Adrenal gland (tissue), 12 donors: ENCODE results near the gene KRTAP5-4. TPM values are rescaled to one million over a fixed set of nuclear protein-coding genes. Genes with fewer than 3 reads are reported as not detected.

ENCODE experiments used
- DNase-seq, 7 donors: peaks; one replicate each; pipeline ENCODE4 v3.0.0-alpha.2; 2019 to 2020
- H3K27ac ChIP-seq, 5 donors: fragments of 200-600 bp; sonication (generic) in 4 of 5; 1 replicate in 3 of 5; 2 replicates in 2 of 5; pipeline versions ENCODE4 v1.5.1 to v1.8.0; 2016 to 2020; ENCODE audit warnings: mild to moderate bottlenecking in 1 of 5
- H3K27me3 ChIP-seq: fragments of 200-600 bp; 2 replicates; pipeline ENCODE4 v1.8.0; 2021
- H3K36me3 ChIP-seq, 2 donors: fragments of 200-600 bp; replicated peaks in 1 of 2; 1 replicate in 1 of 2; 2 replicates in 1 of 2; pipeline versions ENCODE4 v1.5.1 to v1.8.0; 2018 to 2022
- H3K4me1 ChIP-seq, 2 donors: fragments of 200-600 bp; replicated peaks in 1 of 2; 1 replicate in 1 of 2; 2 replicates in 1 of 2; pipeline versions ENCODE4 v1.5.1 to v1.8.0; 2018 to 2021
- H3K4me3 ChIP-seq, 4 donors: fragments of 200-600 bp; sonication (generic) in 3 of 4; one replicate each; pipeline ENCODE4 v1.5.1; 2016 to 2018
- H3K9me3 ChIP-seq, 3 donors: fragments of 200-600 bp; sonication (generic) in 1 of 3; replicated peaks in 1 of 3; 1 replicate in 2 of 3; 2 replicates in 1 of 3; pipeline versions ENCODE4 v1.5.1 to v1.8.0; 2016 to 2021
- POLR2A ChIP-seq, 2 donors: fragments of 450-650 bp; IDR thresholded peaks; one replicate each; pipeline ENCODE4 v1.6.1; 2017; ENCODE audit warnings: antibody characterized with exemption in 2 of 2, mild to moderate bottlenecking in 2 of 2, moderate library complexity in 1 of 2
- WGBS, 4 donors: extraction: QIAGEN DNeasy Blood & Tissue Kit in 2 of 4; methylation state at CpG; one replicate each; pipeline versions ENCODE4 v1.1.5 to v1.1.7; 2013 to 2017; 5-methylcytosine and 5-hydroxymethylcytosine counted together
- intact Hi-C, 2 donors: fragments of 100-400 bp; cut with DNase I; formaldehyde crosslinking; loops; one replicate each; pipeline versions ENCODE4 v1.14.1 to v1.15.0; 2022 to 2023
- polyA plus RNA-seq, 3 donors: library from polyadenylated mRNA; stranded (reverse); fragments of 200-250 nt in 2 of 3; fragments of 350-450 nt in 1 of 3; fragmentation: Illumina TruSeq in 1 of 3; extraction: RNeasy Lipid Tissue Mini Kit (QIAGEN cat#74804) in 1 of 3; gene quantifications; one replicate each; pipeline ENCODE4 v1.2.3, GENCODE V29; 2013 to 2014
- total RNA-seq, 9 donors: library from RNA; depleted of rRNA in 4 of 9; stranded (reverse); fragments of >200 nt in 4 of 9; fragments of 120-200 nt in 1 of 9; fragmentation: NEBNext Ultra II Directional in 1 of 9; extraction: Animal tissue kit (Norgen Biotek cat#: 25700) in 1 of 9; gene quantifications; one replicate each; pipeline versions ENCODE4 v1.1.0 to v1.2.4, GENCODE V29; 2013 to 2023
- TF ChIP-seq, protein P1 (sequence below), 6 experiments: fragments of 450-650 bp in 4 of 6; fragments of 200-600 bp in 2 of 6; sonication (generic) in 1 of 6; IDR thresholded peaks; 1 replicate in 5 of 6; 2 replicates in 1 of 6; pipeline versions ENCODE4 v1.5.1 to v1.8.0; 2016 to 2021; ENCODE audit warnings: antibody characterized with exemption in 6 of 6, mild to moderate bottlenecking in 2 of 6, moderate library complexity in 1 of 6
- donor health status: healthy with polysubstance abuse.
- donor health status: Bipolar disorder and iron deficiency.
- donor health status: DM: yes; HTN: yes; CAD: no.
- donor health status: DM: no; HTN: no; CAD: no.
- donor health status: DM: no; HTN: no; CAD: no.
- donor health status: DM: yes; HTN: yes; CAD: no.

KRTAP5-4 gene
- total and polyA plus RNA-seq, 12 donors: not detected

DNA sequence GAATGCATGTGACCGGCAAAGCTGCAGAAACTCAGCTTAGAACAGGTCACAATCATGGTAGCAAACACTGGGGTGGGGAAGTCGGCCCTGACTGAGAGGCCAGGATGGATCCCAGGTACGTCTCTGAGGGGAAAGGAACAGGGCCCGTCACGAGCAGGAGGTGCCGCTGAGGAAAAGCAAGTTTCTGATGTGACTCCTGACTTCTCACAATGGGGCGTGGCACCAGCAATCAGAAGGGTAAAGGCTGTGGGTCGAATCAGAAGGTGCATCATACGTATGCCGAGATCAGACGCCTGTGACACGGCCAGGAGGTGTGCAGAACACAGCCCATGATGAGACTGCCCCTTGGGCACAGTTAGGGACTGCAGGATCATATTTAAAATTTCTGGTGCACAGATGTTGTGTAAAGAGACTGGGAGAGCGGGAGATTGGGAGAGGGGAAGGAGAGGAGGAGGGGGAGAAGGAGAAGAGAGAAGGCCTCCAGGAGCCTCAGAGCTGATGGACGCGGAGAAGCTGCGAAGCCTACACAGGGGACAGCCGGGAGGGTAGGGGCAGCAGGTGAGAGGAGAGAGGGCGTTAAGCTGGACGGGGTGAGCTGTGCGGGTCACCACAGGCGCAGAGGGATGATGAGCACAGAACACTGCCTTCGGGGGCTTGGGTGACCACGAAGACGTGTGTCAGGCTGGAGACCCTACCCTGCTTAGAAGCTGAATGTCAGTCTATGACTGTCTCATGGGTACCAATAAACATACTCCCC is 38.4 kb upstream of the KRTAP5-4 start:
- Histone ChIP-seq H3K4me1 (no peaks in the 10 kb centered on the region), H3K36me3 (no peaks in the 10 kb centered on the region), H3K27ac (no peak overlapping the region), H3K9me3 (no peaks in the 10 kb centered on the region), H3K27me3 (peaks cover 1% of the 10 kb centered on the region), H3K4me3 (no peak overlapping the region)
- no peak for TF ChIP-seq POLR2A (IDR thresholded peaks at IDR 0.05)
- DNase-seq: peak in 1 of 7 donors; percentile 23
- 74 to 85% (median 82%) methylated on average over 23 to 24 of the region's 24 CpGs for WGBS, 4 donors
- intact Hi-C loops: no loop called here

GRCh38 chr11:1659506-1659905 is 37.6 kb upstream of the KRTAP5-4 start:
- no peak overlapping the region for H3K4me3 ChIP-seq
- peaks cover 0 to 4% of the 10 kb centered on the region in 2 donors for H3K4me1 ChIP-seq
- TF ChIP-seq POLR2A (IDR thresholded peaks at IDR 0.05): no peak
- TF ChIP-seq, protein P1, sequence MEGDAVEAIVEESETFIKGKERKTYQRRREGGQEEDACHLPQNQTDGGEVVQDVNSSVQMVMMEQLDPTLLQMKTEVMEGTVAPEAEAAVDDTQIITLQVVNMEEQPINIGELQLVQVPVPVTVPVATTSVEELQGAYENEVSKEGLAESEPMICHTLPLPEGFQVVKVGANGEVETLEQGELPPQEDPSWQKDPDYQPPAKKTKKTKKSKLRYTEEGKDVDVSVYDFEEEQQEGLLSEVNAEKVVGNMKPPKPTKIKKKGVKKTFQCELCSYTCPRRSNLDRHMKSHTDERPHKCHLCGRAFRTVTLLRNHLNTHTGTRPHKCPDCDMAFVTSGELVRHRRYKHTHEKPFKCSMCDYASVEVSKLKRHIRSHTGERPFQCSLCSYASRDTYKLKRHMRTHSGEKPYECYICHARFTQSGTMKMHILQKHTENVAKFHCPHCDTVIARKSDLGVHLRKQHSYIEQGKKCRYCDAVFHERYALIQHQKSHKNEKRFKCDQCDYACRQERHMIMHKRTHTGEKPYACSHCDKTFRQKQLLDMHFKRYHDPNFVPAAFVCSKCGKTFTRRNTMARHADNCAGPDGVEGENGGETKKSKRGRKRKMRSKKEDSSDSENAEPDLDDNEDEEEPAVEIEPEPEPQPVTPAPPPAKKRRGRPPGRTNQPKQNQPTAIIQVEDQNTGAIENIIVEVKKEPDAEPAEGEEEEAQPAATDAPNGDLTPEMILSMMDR (IDR thresholded peaks at IDR 0.05): no peak
- no peaks in the 10 kb centered on the region for H3K36me3 ChIP-seq
- intact Hi-C loops: no loop called here
- H3K9me3 ChIP-seq: no peaks in the 10 kb centered on the region
- WGBS, 4 donors: 67 to 83% (median 77%) methylated on average over 12 to 14 of the region's 14 CpGs
- DNase-seq: peak in 1 of 7 donors; percentile 17
- no peak overlapping the region for H3K27ac ChIP-seq
- H3K27me3 ChIP-seq: peaks cover 5% of the 10 kb centered on the region

DNA sequence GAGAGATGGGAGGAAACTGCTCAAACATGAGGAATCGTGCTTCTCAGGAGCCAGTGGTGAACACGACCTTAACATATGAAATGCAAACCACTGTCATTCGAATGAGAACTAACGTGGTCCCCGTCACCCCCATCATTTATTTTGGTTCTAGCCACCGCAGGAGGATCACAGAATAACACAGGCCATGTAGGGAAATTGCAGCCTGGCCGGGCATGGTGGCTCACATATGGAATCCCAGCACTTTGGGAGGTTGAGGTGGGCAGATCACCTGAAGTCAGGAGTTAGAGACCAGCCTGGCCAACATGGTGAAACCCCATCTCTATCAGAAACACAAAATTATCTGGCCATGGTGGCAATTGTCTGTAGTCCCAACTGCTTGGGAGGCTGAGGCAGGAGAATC is 34.7 kb upstream of the KRTAP5-4 start:
- Histone ChIP-seq H3K9me3 (no peaks in the 10 kb centered on the region), H3K4me3 (no peak overlapping the region), H3K36me3 (no peaks in the 10 kb centered on the region), H3K27me3 (peaks cover 5% of the 10 kb centered on the region), H3K27ac (no peak overlapping the region), H3K4me1 (peaks cover 0 to 15% of the 10 kb centered on the region in 2 donors)
- 69 to 82% (median 76%) methylated on average over 6 to 7 of the region's 7 CpGs for WGBS, 4 donors
- intact Hi-C loops: no loop called here
- DNase-seq: peak in 1 of 7 donors; percentile 35
- TF ChIP-seq POLR2A (IDR thresholded peaks at IDR 0.05): no peak
- TF ChIP-seq, protein P1 (IDR thresholded peaks at IDR 0.05): no peak

GRCh38 chr11:1656061-1656441 is 34.1 kb upstream of the KRTAP5-4 start:
- Histone ChIP-seq H3K9me3 (no peaks in the 10 kb centered on the region), H3K4me3 (no peak overlapping the region), H3K36me3 (no peaks in the 10 kb centered on the region), H3K4me1 (peaks cover 0 to 15% of the 10 kb centered on the region in 2 donors), H3K27me3 (peaks cover 5% of the 10 kb centered on the region), H3K27ac (no peak overlapping the region)
- intact Hi-C loops: no loop called here
- peak in 1 of 7 donors; percentile 46 for DNase-seq
- WGBS, 4 donors: 59 to 81% (median 68%) methylated on average over 6 to 9 of the region's 9 CpGs
- TF ChIP-seq POLR2A (IDR thresholded peaks at IDR 0.05): no peak
- TF ChIP-seq, protein P1 (IDR thresholded peaks at IDR 0.05): no peak
